Liver (tissue), 3 donors: ENCODE results near the gene USP28.

ENCODE experiments used
- CTCF ChIP-seq: fragments of 150-350 bp; IDR thresholded peaks from 2 replicates; pipeline ENCODE4 v1.5.1; 2017; ENCODE audit warnings: improper control_type of control experiment, low read depth, low read length; ENCODE audit not compliant: missing input control
- HNF4G ChIP-seq: IDR thresholded peaks from 2 replicates; pipeline ENCODE4 v1.6.1; 2016; ENCODE audit warnings: antibody characterized with exemption
- MAX ChIP-seq: IDR thresholded peaks from 2 replicates; pipeline ENCODE4 v1.6.1; 2016; ENCODE audit warnings: antibody characterized with exemption
- YY1 ChIP-seq: IDR thresholded peaks from 2 replicates; pipeline ENCODE4 v1.6.1; 2016; ENCODE audit warnings: antibody characterized with exemption, mild to moderate bottlenecking
- ZBTB33 ChIP-seq: IDR thresholded peaks from 2 replicates; pipeline ENCODE4 v1.6.1; 2016; ENCODE audit warnings: antibody characterized with exemption
- donor health status: healthy.
- donor health status: healthy.

GRCh38 chr11:113796663-113797259 lies 78.6 kb downstream of the USP28 start:
- TF ChIP-seq HNF4G (no peak), ZBTB33 (no peak), CTCF (peak; percentile 69), MAX (no peak), YY1 (no peak)
